Epidermal melanocyte (primary cell): ENCODE results near the gene ETV2.
"Not testable (repeated sequence)": the region's sequence is repeated elsewhere in the genome, so short reads cannot be mapped to it uniquely, and the experiment has no call there.

ENCODE experiments used
- DNase-seq: peaks from one replicate; pipeline ENCODE4 v3.0.0; 2011; ENCODE audit warnings: low spot score; ENCODE audit not compliant: insufficient read length

ETV2 gene

DNA sequence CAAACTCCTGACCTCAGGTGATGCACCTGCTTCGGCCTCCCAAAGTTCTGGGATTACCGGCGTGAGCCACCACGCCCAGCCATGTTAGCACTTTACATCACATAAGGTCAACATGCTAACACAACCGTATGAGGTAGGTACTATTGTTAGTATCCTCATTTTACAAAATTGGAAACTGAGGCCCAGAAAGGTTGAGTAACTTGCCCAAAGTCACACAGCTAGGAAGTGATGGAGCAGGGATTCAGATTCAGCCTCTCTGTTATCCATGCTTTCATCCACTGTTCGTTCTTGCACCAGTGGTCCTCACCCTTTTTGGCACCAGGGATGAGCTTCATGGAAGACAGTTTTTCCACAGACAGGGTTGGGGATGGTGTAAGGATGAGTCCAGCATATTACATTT, 15.2 kb downstream of the ETV2 start:
- DNase-seq: no peak

- no peak for DNase-seq
Observed at GRCh38 chr19:35657904-35658700, 16.6 kb downstream of the ETV2 start.

DNA sequence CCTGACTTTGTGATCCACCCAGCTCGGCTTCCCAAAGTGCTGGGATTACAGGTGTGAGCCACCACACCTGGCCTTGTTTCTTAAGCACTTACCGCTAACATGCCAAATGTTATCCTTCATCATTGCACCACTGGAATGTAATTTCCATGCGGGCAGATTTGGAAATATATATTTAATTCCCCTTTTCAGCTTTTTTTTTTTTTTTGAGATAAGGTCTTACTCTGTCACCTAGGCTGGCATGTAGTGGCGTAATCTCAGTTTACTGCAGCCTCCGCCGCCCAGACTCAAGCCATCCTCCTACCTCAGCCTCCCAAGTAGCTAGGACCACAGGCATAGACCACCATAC, 20.4 kb downstream of the ETV2 start:
- DNase-seq: no peak

DNA sequence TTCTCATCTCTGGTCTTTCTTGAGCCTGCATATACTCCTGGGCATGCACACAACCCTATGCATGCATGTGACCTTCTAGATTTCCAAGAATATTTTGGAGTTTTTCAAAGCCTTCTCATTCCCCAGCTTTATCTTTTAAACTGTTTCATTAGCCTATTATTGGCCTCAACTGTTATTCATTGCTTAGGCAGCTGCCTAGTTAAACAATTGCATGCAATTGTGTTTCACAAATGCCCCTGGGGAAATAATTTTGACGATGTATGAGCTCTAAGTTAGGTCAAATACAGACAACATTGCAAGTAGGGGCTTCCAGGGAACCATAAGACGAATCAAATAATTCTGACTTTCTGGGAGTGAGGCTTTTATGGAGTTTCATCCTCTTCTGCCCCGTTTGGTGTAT, 22.4 kb downstream of the ETV2 start:
- DNase-seq: no peak

DNA sequence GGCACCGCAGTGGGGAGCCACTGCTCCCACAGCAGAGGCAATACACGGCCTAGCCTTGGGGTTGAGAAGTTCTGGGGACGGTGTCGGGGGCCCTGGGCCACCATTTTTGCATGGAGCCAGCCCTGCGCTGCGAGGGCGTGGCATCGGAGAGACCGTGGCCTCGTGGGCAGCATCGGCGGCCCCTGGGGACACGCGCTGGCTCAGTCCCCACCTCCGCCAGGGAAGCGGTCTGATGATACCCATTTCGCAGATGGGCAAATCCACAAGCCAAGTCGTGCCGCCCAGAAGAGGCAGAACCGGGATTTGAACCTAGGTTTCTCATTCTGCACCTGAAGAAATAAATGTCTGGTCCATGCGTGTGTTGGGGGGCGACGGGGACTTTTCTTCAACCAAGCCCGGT, 23.6 kb downstream of the ETV2 start:
- DNase-seq: no peak

- no peak for DNase-seq
Observed at GRCh38 chr19:35665604-35666003, 24.1 kb downstream of the ETV2 start.

GRCh38 chr19:35666251-35666913, 24.8 kb downstream of the ETV2 start, which contains the start of gene UPK1A:
Gene UPK1A, plus strand, starts transcription at chr19:35666517. Its CDS starts 296 bp downstream, at chr19:35666813.
- DNase-seq: no peak

GRCh38 chr19:35669566-35669965, 28.0 kb downstream of the ETV2 start:
- DNase-seq: no peak

DNA sequence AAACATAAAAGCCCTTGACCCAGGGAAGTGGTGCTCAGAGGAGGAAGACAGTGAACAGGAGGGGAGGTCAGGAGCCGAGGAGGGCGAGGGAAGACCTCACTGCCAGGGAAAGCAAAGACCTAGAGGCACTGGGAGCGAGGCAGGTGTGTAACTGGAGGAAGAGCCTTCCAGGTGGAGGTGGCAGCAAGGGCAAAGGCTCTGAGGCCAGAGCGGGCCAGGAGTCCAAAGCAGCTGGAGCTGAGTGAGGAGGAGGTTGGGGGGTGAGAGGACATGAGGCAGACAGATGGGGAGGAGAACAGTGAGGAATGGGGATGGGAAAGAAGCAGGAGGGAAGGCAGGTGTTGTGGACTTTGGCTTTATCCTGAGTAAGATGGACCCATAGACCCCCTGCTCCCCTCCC, 28.4 kb downstream of the ETV2 start:
- DNase-seq: no peak

GRCh38 chr19:35670686-35671085, 29.1 kb downstream of the ETV2 start:
- no peak for DNase-seq

DNA sequence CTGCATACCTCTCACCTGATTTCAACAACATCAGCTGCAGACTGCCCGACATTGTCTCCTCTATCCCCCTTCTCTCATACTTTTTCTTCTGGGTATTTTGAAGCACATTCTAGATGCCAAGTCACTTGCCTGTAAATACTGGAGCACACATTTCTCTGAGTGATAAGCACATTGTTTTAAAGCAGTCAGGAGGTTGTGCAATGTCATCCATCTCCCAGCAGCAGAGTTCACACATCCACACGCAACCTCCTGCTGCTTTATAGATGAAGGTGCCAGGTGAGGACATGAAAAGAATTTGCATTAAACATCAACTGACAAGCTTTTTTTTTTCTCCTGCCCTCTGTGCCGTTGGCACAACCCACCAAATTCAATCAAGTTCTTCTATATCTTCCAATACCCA, 30.3 kb downstream of the ETV2 start:
- no peak for DNase-seq

DNA sequence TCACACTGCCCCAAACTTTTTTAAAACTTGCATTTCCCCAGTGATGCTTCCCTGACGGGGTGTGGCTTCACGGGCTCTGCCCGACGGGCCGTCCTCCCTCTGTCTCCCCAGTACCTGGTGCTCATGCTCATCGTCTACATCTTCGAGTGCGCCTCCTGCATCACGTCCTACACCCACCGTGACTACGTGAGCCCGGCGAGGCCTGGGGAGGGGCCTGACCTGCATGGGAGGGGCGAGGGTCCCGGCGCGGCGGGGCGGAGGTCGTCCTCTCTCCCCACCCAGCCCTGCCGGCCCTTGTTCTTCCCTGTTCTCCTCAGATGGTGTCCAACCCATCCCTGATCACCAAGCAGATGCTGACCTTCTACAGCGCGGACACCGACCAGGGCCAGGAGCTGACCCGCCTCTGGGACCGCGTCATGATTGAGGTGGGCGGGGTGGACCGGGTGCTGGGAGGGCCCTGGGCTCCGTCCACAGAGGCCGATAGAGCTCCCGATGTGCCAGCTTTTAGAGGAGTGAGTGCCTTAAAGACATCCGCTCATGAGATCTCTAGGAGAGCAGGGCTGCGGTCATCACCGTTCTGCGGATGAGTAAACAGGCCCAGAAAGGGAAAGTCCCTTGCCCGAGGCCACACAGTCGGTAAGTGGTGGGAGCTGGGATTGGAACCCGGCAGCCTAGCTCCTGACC, 31.7 kb downstream of the ETV2 start:
- peak; percentile 83 for DNase-seq

DNA sequence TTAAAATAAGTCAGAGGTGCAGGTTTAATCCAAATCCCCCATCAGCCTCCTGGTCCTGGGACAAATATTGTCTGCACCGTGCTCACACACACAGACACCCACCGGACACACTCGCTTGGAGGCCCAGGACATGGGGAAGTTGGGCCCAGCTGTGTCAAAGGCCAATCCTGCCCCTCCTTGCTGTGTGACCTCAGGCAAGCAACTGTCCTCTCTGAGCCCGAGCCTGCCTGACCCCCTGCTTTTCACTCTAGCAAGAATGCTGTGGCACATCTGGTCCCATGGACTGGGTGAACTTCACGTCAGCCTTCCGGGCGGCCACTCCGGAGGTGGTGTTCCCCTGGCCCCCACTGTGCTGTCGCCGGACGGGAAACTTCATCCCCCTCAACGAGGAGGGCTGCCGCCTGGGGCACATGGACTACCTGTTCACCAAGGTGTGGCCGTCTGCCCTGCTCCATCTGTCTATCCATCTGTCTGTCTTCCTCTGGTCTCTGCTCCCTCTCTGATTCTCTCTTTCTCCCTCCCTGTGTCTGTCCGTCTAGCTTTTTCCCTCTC, 34.1 kb downstream of the ETV2 start:
- DNase-seq: no peak

DNA sequence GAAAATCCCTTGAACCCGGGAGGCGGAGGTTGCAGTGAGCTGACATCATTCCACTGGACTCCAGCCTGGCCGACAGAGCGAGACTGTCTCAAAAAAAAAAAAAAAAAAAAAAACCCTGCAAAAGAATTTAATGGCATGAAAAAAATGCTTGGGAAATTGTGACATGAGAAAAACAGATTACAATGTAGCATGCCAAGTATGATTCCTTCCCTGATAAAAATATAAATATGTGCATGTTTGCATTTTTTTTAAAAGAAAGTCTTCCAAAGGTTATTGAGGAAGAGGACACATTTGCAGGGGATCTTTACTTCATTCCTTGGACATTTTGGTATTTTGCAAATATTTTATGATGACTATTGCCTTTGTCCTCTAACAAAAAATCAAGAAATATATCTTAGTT, 48.3 kb downstream of the ETV2 start:
- no peak for DNase-seq

GRCh38 chr19:35691106-35691505, 49.6 kb downstream of the ETV2 start:
- not testable (repeated sequence) for DNase-seq

DNA sequence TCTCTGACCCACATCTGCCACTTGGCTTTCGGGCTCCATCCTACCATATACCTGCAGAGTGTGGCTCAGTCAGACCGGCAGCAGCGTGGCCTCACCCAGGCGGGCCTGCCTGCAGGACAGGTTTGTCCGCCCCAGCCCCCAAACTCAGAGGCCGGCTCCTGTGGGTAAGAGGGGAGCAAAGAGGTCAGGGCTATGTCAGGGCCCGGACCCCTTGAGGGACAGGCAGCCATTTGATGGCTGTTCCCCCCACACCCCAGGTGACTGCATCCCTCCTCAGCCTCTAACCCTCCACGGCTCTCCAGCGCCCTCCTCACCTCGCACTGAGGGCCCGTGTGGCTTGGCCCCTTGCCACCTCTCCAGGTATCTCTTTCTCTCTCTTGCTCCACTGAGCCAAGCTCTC, 50.5 kb downstream of the ETV2 start:
- no peak for DNase-seq

- DNase-seq: no peak
Observed at GRCh38 chr19:35693422-35693821, 51.9 kb downstream of the ETV2 start.

- peak; percentile 84 for DNase-seq
Observed at GRCh38 chr19:35693835-35694599, 52.5 kb downstream of the ETV2 start.
